ENCODE data around the gene FCRL1. TPM values are rescaled to one million over a fixed set of nuclear protein-coding genes. Genes with fewer than 3 reads are reported as not detected.

The FCRL1 gene
- total and polyA plus RNA-seq, 7 donors: 0.03 to 0.40 TPM; not detected in 5

- Histone ChIP-seq H3K27ac (no peak overlapping the region), H3K4me1 (no peaks in the 10 kb centered on the region), H3K27me3 (ENCODE audit: insufficient read depth in 3 of 3, low read length in 2 of 3) (no peaks in the 10 kb centered on the region), H3K4me3 (no peak overlapping the region), H3K36me3 (ENCODE audit: insufficient read depth in 1 of 2, low read depth in 1 of 2) (no peaks in the 10 kb centered on the region), H3K9me3 (no peaks in the 10 kb centered on the region)
- ATAC-seq (no peak), DNase-seq (no peak)
- intact Hi-C loops (cut with DNase I): no loop called here
- no peak for TF ChIP-seq CTCF (IDR thresholded peaks at IDR 0.05)
- 57 to 62% (median 59%) methylated on average over 2 of the region's 2 CpGs for WGBS, 3 donors
These were observed 11.0 kb upstream of the FCRL1 start for GRCh38 chr1:157830887-157831286.

GRCh38 chr1:157829711-157830110 lies 9.8 kb upstream of the FCRL1 start:
- H3K9me3 ChIP-seq: no peaks in the 10 kb centered on the region
- H3K4me1 ChIP-seq: no peaks in the 10 kb centered on the region
- intact Hi-C loops (cut with DNase I): no loop called here
- WGBS, 3 donors: 87 to 90% (median 89%) methylated on average over 3 of the region's 3 CpGs
- H3K27ac ChIP-seq: no peak overlapping the region
- no peak for ATAC-seq
- H3K36me3 ChIP-seq (ENCODE audit: insufficient read depth in 1 of 2, low read depth in 1 of 2): no peaks in the 10 kb centered on the region
- no peak for DNase-seq
- H3K27me3 ChIP-seq (ENCODE audit: insufficient read depth in 3 of 3, low read length in 2 of 3): no peaks in the 10 kb centered on the region
- no peak overlapping the region for H3K4me3 ChIP-seq
- TF ChIP-seq CTCF (IDR thresholded peaks at IDR 0.05): no peak

GRCh38 chr1:157829210-157829609 lies 9.3 kb upstream of the FCRL1 start:
- intact Hi-C loops (cut with DNase I): no loop called here
- Histone ChIP-seq H3K9me3 (no peaks in the 10 kb centered on the region), H3K4me3 (no peak overlapping the region), H3K27ac (no peak overlapping the region), H3K4me1 (no peaks in the 10 kb centered on the region), H3K36me3 (ENCODE audit: insufficient read depth in 1 of 2, low read depth in 1 of 2) (no peaks in the 10 kb centered on the region), H3K27me3 (ENCODE audit: insufficient read depth in 3 of 3, low read length in 2 of 3) (no peaks in the 10 kb centered on the region)
- no peak for TF ChIP-seq CTCF (IDR thresholded peaks at IDR 0.05)
- ATAC-seq (no peak), DNase-seq (no peak)

- DNase-seq: no peak
- H3K36me3 ChIP-seq (ENCODE audit: insufficient read depth in 1 of 2, low read depth in 1 of 2): no peaks in the 10 kb centered on the region
- intact Hi-C loops (cut with DNase I): loop anchor here in 1 of 2 donors (5.0 kb wide), 1 partner anchor 143 kb away; no protein-coding TSS in a partner anchor
- H3K4me3 ChIP-seq: no peak overlapping the region
- H3K27ac ChIP-seq: no peak overlapping the region
- H3K4me1 ChIP-seq: no peaks in the 10 kb centered on the region
- no peak for ATAC-seq
- H3K9me3 ChIP-seq: no peaks in the 10 kb centered on the region
- 65 to 79% (median 68%) methylated on average over 2 of the region's 2 CpGs for WGBS, 3 donors
- no peak for TF ChIP-seq CTCF (IDR thresholded peaks at IDR 0.05)
- peaks cover 0 to 3% (median 0%) of the 10 kb centered on the region in 3 donors for H3K27me3 ChIP-seq (ENCODE audit: insufficient read depth in 3 of 3, low read length in 2 of 3)
These were observed 379 bp upstream of the FCRL1 start for GRCh38 chr1:157820299-157820698.

- WGBS, 3 donors: 59 to 70% (median 64%) methylated on average over 2 of the region's 2 CpGs
- intact Hi-C loops (cut with DNase I): no loop called here
- Histone ChIP-seq H3K4me1 (no peaks in the 10 kb centered on the region), H3K4me3 (no peak overlapping the region), H3K36me3 (ENCODE audit: insufficient read depth in 1 of 2, low read depth in 1 of 2) (no peaks in the 10 kb centered on the region), H3K27me3 (ENCODE audit: insufficient read depth in 3 of 3, low read length in 2 of 3) (peaks cover 0 to 3% (median 0%) of the 10 kb centered on the region in 3 donors), H3K27ac (no peak overlapping the region), H3K9me3 (no peaks in the 10 kb centered on the region)
- TF ChIP-seq CTCF (IDR thresholded peaks at IDR 0.05): no peak
- DNase-seq (no peak), ATAC-seq (no peak)
These were observed 705 bp downstream of the FCRL1 start for GRCh38 chr1:157819215-157819614.

Data from psoas muscle (tissue), 8 donors.